HG03354 (cell line): ENCODE results near the gene ZNF544.
"Not testable (repeated sequence)": the region's sequence is repeated elsewhere in the genome, so short reads cannot be mapped to it uniquely, and the experiment has no call there.

Experiments used
- ATAC-seq: cut with Tn5 transposase; IDR thresholded peaks from one replicate; pipeline ENCODE4 v1.9.1; 2021; ENCODE audit warnings: mild to moderate bottlenecking; ENCODE audit not compliant: unreplicated experiment, poor library complexity, severe bottlenecking

ZNF544 gene

GRCh38 chr19:58248886-58249285 lies 20.2 kb downstream of the ZNF544 start:
- ATAC-seq: no peak

DNA sequence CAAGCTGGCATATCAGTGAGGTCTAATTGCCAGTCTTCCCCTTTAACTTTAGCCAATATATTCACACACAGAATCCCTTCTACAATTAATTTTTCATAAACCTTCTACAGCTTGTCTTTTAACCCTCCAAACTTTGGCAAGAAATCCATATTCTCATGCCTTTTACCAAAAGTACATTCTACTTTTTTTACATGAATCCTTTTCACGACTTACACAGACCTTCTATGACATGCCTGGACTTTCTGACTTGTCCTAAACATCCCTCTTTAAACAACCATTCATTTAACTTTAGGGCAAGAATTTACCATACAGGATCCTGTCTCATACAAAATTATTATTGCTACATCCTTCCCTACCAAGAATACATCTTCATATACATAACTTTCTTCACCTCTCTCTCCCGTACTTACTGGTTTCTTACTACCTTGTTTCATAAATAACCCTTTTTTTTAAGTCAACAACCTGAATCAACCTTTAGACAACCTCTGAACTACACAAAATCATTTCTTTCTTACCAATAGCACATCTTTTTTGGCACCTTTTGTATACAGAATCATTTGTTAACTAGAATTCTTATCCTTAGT lies 23.5 kb downstream of the ZNF544 start:
- ATAC-seq: no peak

DNA sequence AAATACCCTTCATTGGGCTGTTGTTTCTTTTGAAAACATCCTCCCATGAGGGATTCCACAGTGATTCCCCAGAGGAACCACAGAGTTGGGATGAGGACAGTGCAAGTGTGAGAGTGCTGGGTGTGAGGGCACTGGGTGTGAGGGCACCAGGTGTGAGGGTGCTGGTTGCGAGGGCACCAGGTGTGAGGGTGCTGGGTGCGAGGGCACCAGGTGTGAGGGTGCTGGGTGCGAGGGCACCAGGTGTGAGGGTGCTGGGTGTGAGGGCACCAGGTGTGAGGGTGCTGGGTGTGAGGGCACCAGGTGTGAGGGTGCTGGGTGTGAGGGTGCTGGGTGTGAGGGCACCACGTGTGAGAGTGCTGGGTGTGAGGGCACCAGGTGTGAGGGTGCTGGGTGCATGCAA lies 29.5 kb downstream of the ZNF544 start:
- not testable (repeated sequence) for ATAC-seq

DNA sequence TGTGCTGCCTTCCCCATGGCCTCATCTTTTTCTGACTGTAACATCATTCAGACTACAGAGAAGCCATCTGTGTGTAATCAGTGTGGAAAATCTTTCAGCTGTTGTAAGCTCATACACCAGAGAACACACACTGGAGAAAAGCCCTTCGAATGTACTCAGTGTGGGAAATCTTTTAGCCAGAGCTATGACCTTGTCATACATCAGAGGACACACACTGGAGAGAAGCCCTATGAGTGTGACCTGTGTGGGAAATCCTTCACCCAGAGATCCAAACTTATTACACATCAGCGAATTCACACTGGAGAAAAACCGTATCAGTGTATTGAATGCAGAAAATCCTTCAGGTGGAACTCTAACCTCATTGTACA lies 32.9 kb downstream of the ZNF544 start:
- no peak for ATAC-seq

GRCh38 chr19:58261968-58262921 lies 33.5 kb downstream of the ZNF544 start:
- ATAC-seq: no peak

DNA sequence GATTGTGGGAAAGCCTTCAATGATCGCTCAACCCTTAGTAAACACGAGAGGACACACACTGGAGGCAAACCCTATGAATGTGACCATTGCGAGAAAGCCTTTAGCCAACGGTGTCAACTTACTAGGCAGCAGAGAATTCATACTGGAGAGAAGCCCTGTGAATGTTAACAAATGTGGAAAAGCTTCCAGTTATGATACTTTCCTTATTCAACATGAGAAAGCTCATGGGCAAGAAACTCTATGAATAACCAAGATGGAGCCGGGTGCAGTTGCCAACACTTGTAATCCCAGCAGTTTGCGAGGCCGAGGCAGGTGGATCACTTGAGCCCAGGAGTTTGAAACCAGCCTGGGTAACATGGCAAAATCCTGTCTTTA lies 34.2 kb downstream of the ZNF544 start:
- ATAC-seq: no peak

DNA sequence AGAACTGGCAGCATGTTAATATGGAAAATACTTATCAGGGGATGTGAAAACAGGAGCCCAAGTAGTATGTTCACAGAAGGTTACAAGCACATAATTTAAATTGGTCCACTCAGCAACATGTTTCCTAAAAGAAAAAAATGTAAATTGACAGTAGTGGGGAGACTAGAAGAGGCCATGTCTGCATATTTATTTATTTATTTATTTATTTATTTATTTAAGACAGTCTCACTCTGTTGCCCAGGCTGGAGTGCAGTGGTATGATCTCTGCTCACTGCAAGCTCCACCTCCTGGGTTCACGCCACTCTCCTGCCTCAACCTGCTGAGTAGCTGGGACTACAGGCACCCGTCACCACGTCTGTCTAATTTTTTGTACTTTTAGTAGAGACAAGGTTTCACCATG lies 36.4 kb downstream of the ZNF544 start:
- ATAC-seq: no peak

- ATAC-seq: no peak
Measured at GRCh38 chr19:58268344-58268743, 39.6 kb downstream of the ZNF544 start.

- no peak for ATAC-seq
Measured at GRCh38 chr19:58274771-58275201, 46.1 kb downstream of the ZNF544 start.

DNA sequence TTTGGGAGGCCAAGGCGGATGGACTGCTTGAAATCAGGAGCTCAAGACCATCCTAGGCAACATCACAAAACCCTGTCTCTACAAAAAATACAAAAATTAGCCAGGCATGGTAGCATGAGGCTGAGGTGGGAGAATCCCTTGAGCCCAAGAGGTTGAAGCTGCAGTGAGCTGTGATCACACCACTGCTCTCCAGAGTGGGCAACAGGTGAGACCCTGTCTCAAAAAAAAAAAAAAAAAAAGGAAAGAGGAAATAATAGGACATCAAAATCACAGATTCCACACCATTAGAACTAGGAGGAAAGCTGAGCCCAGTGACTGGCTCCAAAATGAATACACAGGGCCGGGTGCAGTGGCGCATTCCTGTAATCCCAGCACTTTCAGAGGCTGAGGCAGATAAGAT lies 46.9 kb downstream of the ZNF544 start:
- ATAC-seq: no peak

DNA sequence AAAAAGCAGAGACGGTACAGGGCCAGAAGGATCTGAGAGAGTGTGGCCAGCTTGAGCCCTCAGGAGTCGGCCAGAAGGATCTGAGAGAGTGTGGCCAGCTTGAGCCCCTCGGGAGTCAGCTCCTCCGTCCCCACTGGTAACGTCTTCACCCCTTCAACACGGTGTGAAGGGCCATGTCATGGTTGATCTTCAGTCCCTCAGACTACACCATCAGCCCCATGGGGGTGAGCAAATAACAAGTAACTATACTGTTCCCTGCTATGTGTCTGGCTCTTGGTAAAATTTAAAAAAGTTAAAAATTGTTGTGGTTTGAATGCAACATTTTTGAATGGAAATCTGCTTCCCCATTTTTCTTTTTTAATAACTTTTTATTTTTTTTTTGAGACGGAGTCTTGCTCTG lies 48.5 kb downstream of the ZNF544 start:
- no peak for ATAC-seq

DNA sequence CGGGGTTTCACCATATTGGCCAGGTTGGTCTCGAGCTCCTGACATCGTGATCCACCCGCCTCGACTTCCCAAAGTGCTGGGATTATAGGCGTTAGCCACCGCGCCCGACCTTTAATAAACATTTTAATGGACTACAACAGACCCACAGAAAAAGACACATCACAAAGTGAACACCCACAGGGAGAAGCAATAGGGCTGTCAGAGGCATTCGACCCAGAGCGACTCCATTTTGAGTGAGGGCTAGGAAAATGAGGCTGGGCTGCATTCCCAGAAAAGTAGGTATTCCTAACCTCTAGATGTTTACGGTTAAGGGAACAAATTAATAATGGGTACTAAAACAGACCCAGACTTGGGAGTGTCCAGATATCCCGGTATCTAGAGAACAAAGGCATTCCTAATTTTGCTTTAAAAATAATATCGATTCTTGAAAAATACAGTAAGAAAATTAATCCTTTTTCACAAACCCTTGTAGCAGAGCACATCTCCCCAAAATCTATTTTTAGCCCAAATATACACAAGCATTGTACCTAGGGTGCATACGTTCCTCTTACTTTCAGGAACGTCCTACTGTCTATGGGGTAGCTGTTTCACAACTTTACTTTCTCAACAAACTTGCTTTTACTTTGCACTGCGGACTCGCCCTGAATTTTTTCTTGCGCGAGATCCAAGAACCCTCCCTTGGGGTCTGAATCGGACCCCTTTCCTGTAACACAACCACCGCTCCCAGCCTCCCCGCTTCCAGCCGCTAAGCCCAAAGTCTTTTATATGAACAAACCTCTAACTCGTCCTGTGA lies 49.2 kb downstream of the ZNF544 start:
- ATAC-seq: no peak

DNA sequence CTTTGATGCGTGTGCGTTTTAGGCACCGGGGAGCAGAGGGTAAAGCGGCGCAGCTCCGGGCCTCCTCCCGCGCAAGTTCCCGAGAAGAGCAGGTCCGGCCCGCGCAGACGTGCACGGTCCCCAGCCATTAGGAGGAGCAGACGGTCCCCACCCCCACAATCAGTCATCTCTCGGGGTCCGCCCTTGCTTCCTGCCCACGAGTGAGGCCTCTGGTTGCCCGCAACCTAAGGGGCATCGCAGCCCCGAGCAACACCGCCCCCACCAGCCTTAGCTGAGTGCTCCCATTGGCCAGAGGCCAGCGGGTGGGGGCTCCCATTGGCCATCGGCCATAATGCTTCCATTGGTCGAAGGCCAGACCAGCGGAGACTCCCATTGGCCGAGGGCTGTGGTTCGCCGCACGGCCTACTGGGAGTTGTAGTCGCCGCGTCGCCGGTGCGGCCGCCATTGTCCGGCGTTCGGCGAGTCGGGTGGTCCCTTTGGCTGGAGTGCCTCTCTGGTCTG lies 49.9 kb downstream of the ZNF544 start, which contains the start of gene ZNF8:
Gene ZNF8, plus strand, starts transcription at position 415 of the 501 bp plus-strand sequence. CDS start 127 bp downstream, outside the sequence.
- peak; percentile 96 for ATAC-seq

- peak; percentile 36 for ATAC-seq
Measured at GRCh38 chr19:58279042-58279924, 50.6 kb downstream of the ZNF544 start.

- ATAC-seq: no peak
Measured at GRCh38 chr19:58279925-58280316, 51.2 kb downstream of the ZNF544 start.

GRCh38 chr19:58284199-58284598 lies 55.5 kb downstream of the ZNF544 start:
- no peak for ATAC-seq

DNA sequence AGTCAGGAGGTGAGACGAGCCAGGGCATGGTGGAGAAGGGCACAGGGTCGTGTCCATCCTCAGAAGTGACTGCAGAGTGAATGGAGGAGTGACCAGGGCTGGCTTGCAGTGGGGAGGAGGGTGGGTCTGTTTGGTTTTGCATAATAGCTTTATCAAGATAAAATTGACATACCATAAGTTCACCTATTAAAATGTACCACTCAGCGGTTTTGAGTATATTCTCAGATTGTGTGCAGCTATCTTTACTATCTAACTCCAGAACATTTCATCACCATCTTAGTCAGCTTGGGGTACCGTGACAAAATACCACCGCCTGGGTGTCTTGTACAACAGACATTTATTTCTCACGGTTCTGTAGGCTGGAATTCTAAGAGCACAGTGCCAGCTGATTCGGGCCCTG lies 63.2 kb downstream of the ZNF544 start:
- no peak for ATAC-seq

GRCh38 chr19:58294743-58295374 lies 66.1 kb downstream of the ZNF544 start:
- ATAC-seq: no peak

DNA sequence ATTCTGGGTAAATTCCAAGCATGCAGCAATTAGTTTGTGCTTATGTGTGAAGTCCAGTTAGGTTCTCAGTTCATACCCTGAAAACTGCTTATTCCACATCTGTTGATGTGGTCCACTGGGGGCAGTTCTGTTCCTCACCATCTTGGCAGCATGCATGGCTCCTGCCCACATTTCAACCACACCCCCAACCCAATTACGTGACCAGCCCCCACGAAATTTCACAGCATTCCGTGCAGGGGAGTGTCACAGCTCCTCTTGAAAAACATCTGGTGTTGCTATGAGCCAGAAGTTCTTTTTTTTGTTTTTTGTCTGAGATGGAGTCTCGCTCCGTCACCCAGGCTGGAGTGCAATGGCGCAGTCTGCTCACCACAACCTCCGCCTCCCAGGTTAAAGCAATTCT lies 67.4 kb downstream of the ZNF544 start:
- ATAC-seq: no peak
